Vagina (tissue), 2 donors: ENCODE data around the gene MON2.

Source experiments
- CTCF ChIP-seq, 3 experiments: fragments of 450-650 bp in 2 of 3; fragments of 200-600 bp in 1 of 3; sonication (generic) in 1 of 3; IDR thresholded peaks; one replicate each; pipeline ENCODE4 v1.5.1; 2017 to 2019; ENCODE audit warnings: antibody characterized with exemption in 3 of 3, mild to moderate bottlenecking in 2 of 3, moderate library complexity in 2 of 3
- POLR2A ChIP-seq, 2 donors: fragments of 450-650 bp; IDR thresholded peaks; one replicate each; pipeline ENCODE4 v1.6.1; 2017; ENCODE audit warnings: antibody characterized with exemption in 2 of 2, mild to moderate bottlenecking in 2 of 2, moderate library complexity in 2 of 2
- POLR2AphosphoS5 ChIP-seq, 2 donors: sonication (generic); formaldehyde crosslinking; IDR thresholded peaks; one replicate each; pipeline ENCODE4 v1.9.0; 2017; ENCODE audit warnings: antibody characterized with exemption in 2 of 2, mild to moderate bottlenecking in 2 of 2, low read depth in 1 of 2; ENCODE audit not compliant: insufficient read depth in 1 of 2

GRCh38 chr12:62482769-62483168, 16.1 kb downstream of the MON2 start:
- TF ChIP-seq CTCF (IDR thresholded peaks at IDR 0.05) (no peak), POLR2AphosphoS5 (IDR thresholded peaks at IDR 0.05; ENCODE audit: insufficient read depth in 1 of 2, low read depth in 1 of 2) (no peak), POLR2A (IDR thresholded peaks at IDR 0.05) (no peak)
